Adrenal gland (tissue), 5 donors: ENCODE results near the gene SLC8B1.

Experiments used
- CTCF ChIP-seq, 6 experiments: fragments of 450-650 bp in 4 of 6; fragments of 200-600 bp in 2 of 6; sonication (generic) in 1 of 6; IDR thresholded peaks; 1 replicate in 5 of 6; 2 replicates in 1 of 6; pipeline versions ENCODE4 v1.5.1 to v1.8.0; 2016 to 2021; ENCODE audit warnings: antibody characterized with exemption in 6 of 6, mild to moderate bottlenecking in 2 of 6, moderate library complexity in 1 of 6
- POLR2A ChIP-seq, 2 donors: fragments of 450-650 bp; IDR thresholded peaks; one replicate each; pipeline ENCODE4 v1.6.1; 2017; ENCODE audit warnings: antibody characterized with exemption in 2 of 2, mild to moderate bottlenecking in 2 of 2, moderate library complexity in 1 of 2
- donor health status: DM: no; HTN: no; CAD: no.

DNA sequence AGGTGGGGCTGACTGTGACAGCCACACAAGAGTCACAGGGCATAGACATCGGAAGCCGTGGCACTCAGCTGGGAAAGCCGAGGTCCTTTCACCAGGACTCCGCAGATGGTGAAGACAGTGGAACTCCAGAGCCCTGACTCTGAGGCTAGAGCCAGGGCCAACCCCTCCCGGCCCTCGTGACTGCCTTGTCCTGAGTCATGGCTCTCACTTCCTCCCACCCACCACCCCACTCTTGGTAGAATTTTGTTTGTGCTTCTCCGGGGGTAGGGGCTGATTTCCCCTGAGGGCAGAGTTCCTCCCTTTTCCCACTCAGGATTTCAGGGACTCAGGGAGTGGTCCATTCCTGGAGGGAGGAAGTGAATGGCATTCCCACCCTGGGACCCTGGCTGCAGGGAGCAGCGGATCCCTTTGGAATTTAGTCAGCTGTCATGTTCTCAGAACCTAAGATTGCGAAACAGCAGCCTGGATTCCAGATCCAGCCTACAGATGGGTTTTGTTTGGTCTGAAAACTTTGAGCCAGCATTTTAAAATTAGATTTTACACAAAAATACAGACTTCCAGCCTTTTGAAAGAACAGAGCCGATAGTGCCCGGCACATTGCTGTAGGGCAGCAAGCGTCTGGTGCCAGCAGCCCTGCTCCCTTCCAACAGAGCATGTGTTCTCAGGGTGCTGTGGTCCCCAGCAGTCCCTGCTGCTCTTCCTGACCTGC is 62.9 kb downstream of the SLC8B1 start:
- TF ChIP-seq CTCF (IDR thresholded peaks at IDR 0.05) (no peak), POLR2A (IDR thresholded peaks at IDR 0.05) (peak in 1 of 2 donors; percentile 74)
